Caco-2 (cell line): ENCODE results near the gene BCL2. TPM values are rescaled to one million over a fixed set of nuclear protein-coding genes. Genes with fewer than 3 reads are reported as not detected.
A peak's percentile ranks its signal among the peaks of the same experiment; 100 is the strongest.

Experiments used
- BruUV-seq: library from RNA; stranded (reverse); fragments of 400-500 nt; replicated peaks from 2 replicates; lab custom pipeline; 2021; lab: Mats Ljungman, UMichigan
- CTCF ChIA-PET: fragments of 300-600 bp; sonication (Branson Sonifier 250); formaldehyde crosslinking; loops from one replicate; lab custom pipeline; 2022; ENCODE audit warnings: antibody characterized with exemption; lab: Charles Lee
- POLR2A ChIA-PET: fragments of 300-600 bp; sonication (Branson Sonifier 250); formaldehyde crosslinking; loops from one replicate; lab custom pipeline; 2022; ENCODE audit warnings: antibody characterized with exemption; lab: Charles Lee
- DNase-seq, 2 experiments: peaks; one replicate each; pipeline versions ENCODE4 v3.0.0 to v3.0.0-alpha.2; 2020 to 2022
- H3K27me3 ChIP-seq: replicated peaks from 2 replicates; pipeline ENCODE4 v1.6.0; 2011; ENCODE audit warnings: low read length; ENCODE audit not compliant: control insufficient read depth, insufficient read depth
- H3K36me3 ChIP-seq: 2 replicates; pipeline ENCODE4 v1.5.1; 2011; ENCODE audit warnings: low read length; ENCODE audit not compliant: control insufficient read depth, insufficient read depth
- H3K4me1 ChIP-seq: fragments of 250-450 bp; sonication (Bioruptor Pico); 2 replicates; pipeline ENCODE4 v1.5.1; 2020; ENCODE audit warnings: mild to moderate bottlenecking
- H3K4me3 ChIP-seq: 2 replicates; pipeline ENCODE4 v1.5.1; 2011; ENCODE audit warnings: low read depth, mild to moderate bottlenecking, control low read depth, low read length
- H3K9me3 ChIP-seq: fragments of 250-450 bp; sonication (Bioruptor Pico); 2 replicates; pipeline ENCODE4 v1.5.1; 2020; ENCODE audit warnings: mild to moderate bottlenecking, moderate library complexity
- H3K27ac Mint-ChIP-seq: one replicate; pipeline ENCODE4 v1.8.0; 2022; ENCODE audit warnings: mixed read lengths; ENCODE audit not compliant: unreplicated experiment
- H3K27me3 Mint-ChIP-seq: one replicate; pipeline ENCODE4 v1.8.0; 2022; ENCODE audit warnings: mixed read lengths; ENCODE audit not compliant: insufficient read depth, unreplicated experiment
- H3K36me3 Mint-ChIP-seq: one replicate; pipeline ENCODE4 v1.8.0; 2022; ENCODE audit warnings: mild to moderate bottlenecking, mixed read lengths; ENCODE audit not compliant: insufficient read depth, unreplicated experiment
- H3K4me1 Mint-ChIP-seq: one replicate; pipeline ENCODE4 v1.8.0; 2022; ENCODE audit warnings: low read depth, mixed read lengths; ENCODE audit not compliant: unreplicated experiment
- H3K4me3 Mint-ChIP-seq: one replicate; pipeline ENCODE4 v1.8.0; 2022; ENCODE audit warnings: mild to moderate bottlenecking, moderate library complexity, mixed read lengths; ENCODE audit not compliant: unreplicated experiment
- H3K9me3 Mint-ChIP-seq: one replicate; pipeline ENCODE4 v1.8.0; 2022; ENCODE audit warnings: mixed read lengths; ENCODE audit not compliant: unreplicated experiment
- intact Hi-C: fragments of 100-400 bp; cut with micrococcal nuclease; formaldehyde crosslinking; loops from one replicate; pipeline ENCODE4 v1.10.0; 2022; ENCODE audit not compliant: unreplicated experiment
- total RNA-seq: library from RNA; stranded (reverse); gene quantifications from 2 replicates; pipeline ENCODE4 v1.2.3, GENCODE V29; 2022
- TF ChIP-seq, protein P1 (sequence below), 2 experiments: fragments of 200-600 bp in 1 of 2; IDR thresholded peaks; 1 replicate in 1 of 2; 2 replicates in 1 of 2; pipeline versions ENCODE4 v1.5.1 to v1.8.0; 2011 to 2022; ENCODE audit warnings: antibody characterized with exemption in 1 of 2, control low read depth in 1 of 2, inconsistent platforms in 1 of 2, low read depth in 1 of 2, low read length in 1 of 2, mild to moderate bottlenecking in 1 of 2, moderate library complexity in 1 of 2; ENCODE audit not compliant: insufficient read depth in 1 of 2, severe bottlenecking in 1 of 2, unreplicated experiment in 1 of 2

Gene BCL2
- total RNA-seq, 1 experiment from 2014 or later = 6.5 TPM

DNA sequence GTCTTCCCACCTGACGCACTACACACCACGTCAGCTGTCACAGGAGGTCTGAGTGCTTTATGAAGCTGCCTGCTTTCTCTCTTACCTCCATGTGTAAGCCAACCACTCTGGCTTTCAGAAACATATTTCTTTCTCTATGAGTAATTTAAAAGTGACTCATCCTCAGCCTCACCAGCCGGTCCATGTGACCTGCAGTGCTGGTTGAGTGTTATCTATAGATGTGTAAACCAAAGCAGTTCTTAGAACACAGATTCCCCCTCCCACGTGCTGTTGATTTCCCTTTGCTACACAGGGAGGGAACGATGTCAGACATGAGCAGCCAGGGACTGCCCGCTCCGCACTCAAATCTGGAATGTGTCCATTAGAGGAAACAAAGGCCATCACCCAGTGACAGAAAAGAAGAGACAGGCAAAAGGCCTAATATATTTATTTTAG lies 157.8 kb downstream of the BCL2 start:
- DNase-seq = peak; percentile 29 to 51
- Mint-ChIP-seq H3K27ac (peak overlapping the region; percentile 58), H3K4me3 (no peak overlapping the region), H3K36me3 (no peaks in the 10 kb centered on the region), H3K9me3 (peaks cover 9% of the 10 kb centered on the region), H3K4me1 (peaks cover 21% of the 10 kb centered on the region), H3K27me3 (no peaks in the 10 kb centered on the region)
- TF ChIP-seq, protein P1, sequence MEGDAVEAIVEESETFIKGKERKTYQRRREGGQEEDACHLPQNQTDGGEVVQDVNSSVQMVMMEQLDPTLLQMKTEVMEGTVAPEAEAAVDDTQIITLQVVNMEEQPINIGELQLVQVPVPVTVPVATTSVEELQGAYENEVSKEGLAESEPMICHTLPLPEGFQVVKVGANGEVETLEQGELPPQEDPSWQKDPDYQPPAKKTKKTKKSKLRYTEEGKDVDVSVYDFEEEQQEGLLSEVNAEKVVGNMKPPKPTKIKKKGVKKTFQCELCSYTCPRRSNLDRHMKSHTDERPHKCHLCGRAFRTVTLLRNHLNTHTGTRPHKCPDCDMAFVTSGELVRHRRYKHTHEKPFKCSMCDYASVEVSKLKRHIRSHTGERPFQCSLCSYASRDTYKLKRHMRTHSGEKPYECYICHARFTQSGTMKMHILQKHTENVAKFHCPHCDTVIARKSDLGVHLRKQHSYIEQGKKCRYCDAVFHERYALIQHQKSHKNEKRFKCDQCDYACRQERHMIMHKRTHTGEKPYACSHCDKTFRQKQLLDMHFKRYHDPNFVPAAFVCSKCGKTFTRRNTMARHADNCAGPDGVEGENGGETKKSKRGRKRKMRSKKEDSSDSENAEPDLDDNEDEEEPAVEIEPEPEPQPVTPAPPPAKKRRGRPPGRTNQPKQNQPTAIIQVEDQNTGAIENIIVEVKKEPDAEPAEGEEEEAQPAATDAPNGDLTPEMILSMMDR (IDR thresholded peaks at IDR 0.05; ENCODE audit: insufficient read depth in 1 of 2, low read depth in 1 of 2, low read length in 1 of 2, severe bottlenecking in 1 of 2, unreplicated experiment in 1 of 2) = no peak
- Histone ChIP-seq H3K4me1 (no peaks in the 10 kb centered on the region; the same call in 1 of the 2 replicates), H3K4me3 (no peak overlapping the region), H3K27me3 (no peaks in the 10 kb centered on the region), H3K36me3 (no peaks in the 10 kb centered on the region), H3K9me3 (no peaks in the 10 kb centered on the region)
- POLR2A ChIA-PET = no interaction called here
- BruUV-seq = no TSS peak
- intact Hi-C loops = loop anchor here (2.0 kb wide), 1 partner anchor 25 kb away; no protein-coding TSS in a partner anchor
- CTCF ChIA-PET = no interaction called here

DNA sequence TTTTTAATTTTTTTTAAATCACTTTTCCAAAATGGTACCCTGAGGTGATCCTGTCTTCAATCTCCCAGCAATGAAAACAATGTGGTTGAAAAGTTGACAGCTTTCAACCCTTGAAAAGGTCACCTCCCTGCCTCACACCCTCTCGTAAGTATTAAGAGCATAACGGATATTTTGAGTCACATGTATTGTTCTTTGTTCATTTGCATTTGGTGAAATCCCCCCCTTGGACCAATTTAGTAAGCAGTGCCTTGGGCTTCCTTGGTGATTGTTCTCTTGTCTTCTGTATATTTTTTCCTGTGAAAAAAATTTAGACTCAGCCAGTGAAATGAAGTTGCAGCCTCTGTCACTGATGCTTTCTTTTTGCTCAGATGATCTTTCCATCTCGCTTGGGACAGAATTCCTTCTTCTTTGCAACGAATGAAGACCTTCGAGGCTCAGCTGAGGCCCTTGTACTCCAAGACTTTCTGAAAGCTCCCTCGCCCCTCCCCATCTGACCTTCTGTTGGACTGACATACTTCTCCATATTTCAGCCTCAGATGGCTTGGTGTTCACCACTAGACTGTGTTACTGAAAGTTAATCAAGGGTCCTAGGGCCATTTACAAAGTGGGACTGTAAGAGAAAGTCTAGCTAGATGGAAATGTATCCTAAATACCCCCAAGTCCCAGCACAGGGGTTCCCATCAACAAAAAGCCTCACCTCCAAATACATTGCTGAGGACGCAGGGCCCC lies 158.4 kb downstream of the BCL2 start:
- peaks cover 9% of the 10 kb centered on the region for H3K9me3 Mint-ChIP-seq
- H3K27me3 ChIP-seq = no peaks in the 10 kb centered on the region
- TF ChIP-seq, protein P1 (IDR thresholded peaks at IDR 0.05; ENCODE audit: insufficient read depth in 1 of 2, low read depth in 1 of 2, low read length in 1 of 2, severe bottlenecking in 1 of 2, unreplicated experiment in 1 of 2) = no peak
- H3K36me3 Mint-ChIP-seq = no peaks in the 10 kb centered on the region
- no peaks in the 10 kb centered on the region; the same call in 1 of the 2 replicates for H3K4me1 ChIP-seq
- ChIA-PET CTCF (no interaction called here), POLR2A (no interaction called here)
- no peaks in the 10 kb centered on the region for H3K36me3 ChIP-seq
- no peaks in the 10 kb centered on the region for H3K27me3 Mint-ChIP-seq
- intact Hi-C loops = loop anchor here (2.0 kb wide), 1 partner anchor 24 kb away; no protein-coding TSS in a partner anchor
- H3K4me3 ChIP-seq = no peak overlapping the region
- peaks cover 21% of the 10 kb centered on the region for H3K4me1 Mint-ChIP-seq
- H3K27ac Mint-ChIP-seq = peak overlapping the region; percentile 58
- DNase-seq = no peak
- BruUV-seq = no TSS peak
- no peak overlapping the region for H3K4me3 Mint-ChIP-seq
- H3K9me3 ChIP-seq = no peaks in the 10 kb centered on the region

DNA sequence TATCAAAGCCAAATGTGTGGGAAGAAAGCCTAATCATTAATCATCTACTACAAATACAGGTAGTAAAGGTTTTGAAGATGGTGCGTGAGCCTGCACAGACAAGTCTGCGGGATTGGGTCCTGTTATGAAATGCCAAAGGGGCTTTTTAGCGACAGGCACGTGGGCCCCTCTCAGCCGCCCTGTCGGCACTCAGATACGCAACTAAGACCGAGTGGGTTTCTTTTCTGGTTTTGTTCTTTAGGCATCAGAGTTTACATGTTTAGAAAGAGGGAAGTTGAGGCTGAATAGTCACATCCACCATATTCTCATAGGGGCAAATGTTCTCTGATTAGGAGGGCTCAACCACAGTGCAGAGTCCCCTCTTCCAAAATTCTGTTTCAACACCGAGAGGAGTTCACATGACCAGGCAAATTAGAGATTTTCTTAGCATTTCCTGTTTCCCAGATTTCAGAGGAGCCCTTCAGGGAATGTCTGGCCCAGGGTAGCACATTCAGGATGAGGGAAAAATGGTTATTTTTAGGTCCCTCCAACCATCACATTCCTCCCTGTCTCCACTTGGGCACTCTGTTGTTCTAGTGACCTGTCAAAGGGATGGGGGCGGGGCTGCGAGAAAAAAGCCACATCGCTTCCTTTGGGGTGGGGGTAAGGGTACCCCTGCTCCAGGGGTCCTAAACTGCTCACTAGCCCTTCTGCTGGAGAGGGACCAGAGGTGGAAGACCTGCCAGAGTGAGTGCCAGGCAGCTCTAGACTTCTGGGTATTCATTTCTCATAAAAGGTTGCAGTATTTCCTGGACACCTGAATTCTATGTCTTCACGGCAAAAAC lies 159.2 kb downstream of the BCL2 start:
- no TSS peak for BruUV-seq
- Mint-ChIP-seq H3K4me3 (no peak overlapping the region), H3K27ac (no peak overlapping the region), H3K4me1 (peaks cover 21% of the 10 kb centered on the region), H3K9me3 (peaks cover 9% of the 10 kb centered on the region), H3K36me3 (no peaks in the 10 kb centered on the region), H3K27me3 (no peaks in the 10 kb centered on the region)
- Histone ChIP-seq H3K4me1 (no peaks in the 10 kb centered on the region; the same call in 1 of the 2 replicates), H3K36me3 (no peaks in the 10 kb centered on the region), H3K27me3 (no peaks in the 10 kb centered on the region), H3K9me3 (no peaks in the 10 kb centered on the region), H3K4me3 (no peak overlapping the region)
- TF ChIP-seq, protein P1 (IDR thresholded peaks at IDR 0.05; ENCODE audit: insufficient read depth in 1 of 2, low read depth in 1 of 2, low read length in 1 of 2, severe bottlenecking in 1 of 2, unreplicated experiment in 1 of 2) = no peak
- CTCF ChIA-PET = no interaction called here
- intact Hi-C loops = loop anchor here (2.0 kb wide), 1 partner anchor 24 kb away; no protein-coding TSS in a partner anchor
- no peak for DNase-seq
- POLR2A ChIA-PET = no interaction called here
